Measurements from ENCODE around the gene CLEC18B.

Gene CLEC18B

DNA sequence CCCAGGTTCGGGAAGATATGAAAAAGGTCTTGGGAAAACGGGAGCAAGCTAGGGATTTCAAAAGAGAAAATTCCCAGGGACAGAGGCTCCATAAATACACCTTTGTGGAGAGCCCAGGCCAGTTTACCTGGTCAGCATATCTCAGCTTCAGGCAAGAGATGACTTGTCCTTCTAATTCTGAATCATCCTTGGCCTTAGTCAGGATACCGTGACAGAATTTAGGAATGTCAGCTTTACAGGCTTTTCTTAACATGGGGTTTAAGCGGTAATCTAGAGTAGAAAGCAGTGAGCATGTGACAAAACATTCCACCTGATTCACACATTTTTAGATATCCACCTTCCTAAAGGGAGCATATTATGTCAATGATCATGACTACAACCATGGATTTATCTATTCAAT lies 41.1 kb upstream of the CLEC18B start:
- FAIRE-seq = no peak
- DNase-seq (ENCODE audit: insufficient read length, low spot score) = no peak
- TF ChIP-seq, protein P1, sequence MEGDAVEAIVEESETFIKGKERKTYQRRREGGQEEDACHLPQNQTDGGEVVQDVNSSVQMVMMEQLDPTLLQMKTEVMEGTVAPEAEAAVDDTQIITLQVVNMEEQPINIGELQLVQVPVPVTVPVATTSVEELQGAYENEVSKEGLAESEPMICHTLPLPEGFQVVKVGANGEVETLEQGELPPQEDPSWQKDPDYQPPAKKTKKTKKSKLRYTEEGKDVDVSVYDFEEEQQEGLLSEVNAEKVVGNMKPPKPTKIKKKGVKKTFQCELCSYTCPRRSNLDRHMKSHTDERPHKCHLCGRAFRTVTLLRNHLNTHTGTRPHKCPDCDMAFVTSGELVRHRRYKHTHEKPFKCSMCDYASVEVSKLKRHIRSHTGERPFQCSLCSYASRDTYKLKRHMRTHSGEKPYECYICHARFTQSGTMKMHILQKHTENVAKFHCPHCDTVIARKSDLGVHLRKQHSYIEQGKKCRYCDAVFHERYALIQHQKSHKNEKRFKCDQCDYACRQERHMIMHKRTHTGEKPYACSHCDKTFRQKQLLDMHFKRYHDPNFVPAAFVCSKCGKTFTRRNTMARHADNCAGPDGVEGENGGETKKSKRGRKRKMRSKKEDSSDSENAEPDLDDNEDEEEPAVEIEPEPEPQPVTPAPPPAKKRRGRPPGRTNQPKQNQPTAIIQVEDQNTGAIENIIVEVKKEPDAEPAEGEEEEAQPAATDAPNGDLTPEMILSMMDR (IDR thresholded peaks at IDR 0.05; ENCODE audit: insufficient read depth, missing control alignments) = no peak

- DNase-seq (ENCODE audit: insufficient read length, low spot score) (no peak), FAIRE-seq (no peak)
- TF ChIP-seq, protein P1 (IDR thresholded peaks at IDR 0.05; ENCODE audit: insufficient read depth, missing control alignments) = no peak
Measured at GRCh38 chr16:74461826-74462225, 40.5 kb upstream of the CLEC18B start.

- no peak for DNase-seq (ENCODE audit: insufficient read length, low spot score)
- FAIRE-seq = no peak
- TF ChIP-seq, protein P1 (IDR thresholded peaks at IDR 0.05; ENCODE audit: insufficient read depth, missing control alignments) = no peak
Measured at GRCh38 chr16:74460542-74460941, 39.3 kb upstream of the CLEC18B start.

DNA sequence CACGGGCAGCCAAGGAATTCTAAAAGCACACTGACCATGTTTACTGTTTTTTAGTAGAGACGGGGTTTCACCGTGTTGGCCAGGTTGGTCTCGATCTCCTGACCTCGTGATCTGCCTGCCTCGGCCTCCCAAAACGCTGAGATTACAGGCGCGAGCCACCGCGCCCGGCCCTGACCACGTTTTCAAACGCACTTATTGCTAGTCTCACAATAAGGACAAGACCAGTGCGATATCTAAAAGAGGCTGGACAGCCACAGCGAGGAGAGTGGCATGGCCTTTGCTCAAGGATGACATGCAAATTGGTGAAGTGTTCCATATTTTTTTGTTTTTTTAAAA lies 35.0 kb upstream of the CLEC18B start:
- TF ChIP-seq, protein P1 (IDR thresholded peaks at IDR 0.05; ENCODE audit: insufficient read depth, missing control alignments) = no peak
- FAIRE-seq = no peak
- DNase-seq (ENCODE audit: insufficient read length, low spot score) = no peak

DNA sequence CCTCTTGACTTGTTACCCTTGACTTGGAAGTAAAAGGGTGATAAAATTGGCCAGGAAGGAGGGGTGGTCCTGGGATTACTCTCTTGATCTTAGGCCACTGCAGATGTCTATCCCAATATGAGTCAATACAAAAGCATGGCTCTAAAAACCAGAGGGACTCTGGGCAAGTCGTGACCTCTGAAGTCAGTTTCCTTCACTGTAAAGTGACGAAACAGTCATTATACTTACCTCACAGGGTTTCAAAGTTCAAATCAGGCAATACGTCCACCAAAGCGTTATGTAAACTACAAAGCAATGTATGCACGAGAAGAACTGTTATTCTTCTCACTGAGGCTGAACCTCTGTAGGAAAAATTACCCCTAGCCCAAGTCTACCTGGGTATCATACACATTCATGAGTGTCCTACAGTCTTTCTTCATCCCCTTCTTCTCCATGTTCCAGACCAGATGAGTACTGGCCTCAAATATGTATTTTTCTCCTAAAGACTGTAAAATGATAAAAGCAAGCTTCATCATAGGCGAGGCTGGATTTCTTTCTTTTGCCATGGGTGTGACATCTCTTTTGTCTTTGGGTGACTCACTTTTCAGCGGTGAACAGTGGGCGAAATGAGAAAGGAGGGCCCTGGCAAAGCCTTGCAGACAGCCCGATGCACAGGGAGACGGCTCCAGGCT lies 34.5 kb upstream of the CLEC18B start:
- TF ChIP-seq, protein P1 (IDR thresholded peaks at IDR 0.05; ENCODE audit: insufficient read depth, missing control alignments) = no peak
- DNase-seq (ENCODE audit: insufficient read length, low spot score) (no peak), FAIRE-seq (no peak)

DNA sequence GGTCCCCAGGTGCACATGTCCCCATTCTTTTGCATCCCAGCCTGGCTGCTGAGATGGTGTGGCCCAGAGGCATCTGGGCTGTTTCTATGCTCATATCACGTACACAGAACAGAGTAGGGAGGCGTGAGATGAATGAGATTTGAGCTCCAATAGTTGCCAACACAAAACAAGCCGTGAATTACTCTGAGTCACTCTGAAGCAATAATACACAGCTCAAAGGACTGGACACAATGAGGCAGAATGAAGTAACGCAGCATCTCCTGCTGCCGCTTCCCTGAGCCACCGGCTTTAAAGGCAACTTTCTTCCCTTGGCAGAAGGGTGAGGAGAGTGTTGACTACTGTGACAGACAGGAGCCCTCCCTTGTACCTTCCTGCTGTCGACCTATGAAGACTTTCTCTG lies 33.9 kb upstream of the CLEC18B start:
- FAIRE-seq (no peak), DNase-seq (ENCODE audit: insufficient read length, low spot score) (no peak)
- TF ChIP-seq, protein P1 (IDR thresholded peaks at IDR 0.05; ENCODE audit: insufficient read depth, missing control alignments) = no peak

GRCh38 chr16:74451951-74452758 lies 30.9 kb upstream of the CLEC18B start:
- TF ChIP-seq, protein P1 (IDR thresholded peaks at IDR 0.05; ENCODE audit: insufficient read depth, missing control alignments) = no peak
- DNase-seq (ENCODE audit: insufficient read length, low spot score) (no peak), FAIRE-seq (no peak)

Measured in D721Med (cell line).